ENCODE measurements around the gene TTC32.
"Not testable (repeated sequence)": the region's sequence is repeated elsewhere in the genome, so short reads cannot be mapped to it uniquely, and the experiment has no call there.

The TTC32 gene

DNA sequence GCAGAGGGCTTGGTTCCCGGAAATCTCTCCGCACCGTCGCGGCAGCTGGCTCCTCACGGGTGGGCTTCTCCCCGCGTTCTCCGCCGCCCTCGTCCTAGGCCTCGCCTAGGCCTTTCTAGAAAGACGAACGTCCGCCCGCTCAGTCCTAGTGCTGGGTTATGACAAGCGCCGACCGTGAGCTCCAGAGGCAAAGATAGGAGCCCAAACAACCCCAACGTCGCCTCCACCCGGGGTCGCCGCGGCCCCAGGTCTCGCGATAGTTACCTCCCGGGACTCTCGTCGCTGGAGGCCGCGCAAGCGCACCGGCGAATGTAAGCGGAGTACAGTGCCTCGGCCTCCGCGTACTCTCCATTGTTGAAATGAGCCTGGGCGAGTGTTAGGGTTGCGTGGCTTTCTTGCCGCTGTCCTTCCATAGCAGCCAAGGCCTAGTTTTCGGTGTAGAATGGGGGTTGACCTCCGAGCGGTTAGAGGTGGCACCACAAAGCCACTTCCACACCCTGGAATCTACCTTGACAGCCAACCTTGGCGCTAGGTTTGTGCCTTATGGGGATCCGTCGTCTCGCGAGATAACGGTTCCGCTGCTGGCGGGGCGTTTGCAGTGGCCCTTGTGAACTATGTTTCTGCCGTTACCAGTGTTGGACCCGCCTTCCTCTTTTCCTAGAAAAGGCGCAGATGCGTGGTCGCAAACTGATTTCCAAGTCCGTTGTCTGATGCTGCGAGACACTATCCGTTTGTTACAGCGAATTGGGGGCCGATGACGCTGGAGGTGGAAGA is at the start of gene TTC32:
TSS of gene TTC32 (minus strand) at position 542 of the 774 bp plus-strand sequence. CDS start at position 413, 129 bp downstream.
- DNase-seq: peak; percentile 92

DNA sequence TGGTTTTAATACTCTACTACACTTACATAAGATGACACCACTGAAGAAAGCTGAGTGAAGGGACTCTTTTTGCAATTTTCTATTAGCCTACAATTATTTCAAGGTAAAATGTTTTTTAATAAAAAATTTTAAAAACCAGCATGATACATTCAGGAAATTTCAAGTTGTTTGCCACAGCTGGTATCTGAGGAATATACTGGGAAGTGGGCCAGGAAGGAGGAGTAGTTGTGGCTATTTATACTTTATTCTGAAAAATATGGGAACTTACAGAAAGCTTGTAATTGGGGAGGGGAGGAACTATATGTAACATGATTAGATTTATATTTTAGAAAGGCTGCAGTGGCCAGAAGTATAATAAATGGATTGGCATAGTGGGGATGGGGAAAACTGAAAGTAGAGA is 47.3 kb upstream of the TTC32 start:
- DNase-seq: no peak

GRCh38 chr2:19947184-19947940 is 45.6 kb upstream of the TTC32 start:
- DNase-seq: no peak

- no peak for DNase-seq
These were observed 42.5 kb upstream of the TTC32 start for GRCh38 chr2:19944205-19944845.

- DNase-seq: no peak
These were observed 41.4 kb upstream of the TTC32 start for GRCh38 chr2:19943189-19943588.

- no peak for DNase-seq
These were observed 40.4 kb upstream of the TTC32 start for GRCh38 chr2:19942199-19942598.

- DNase-seq: no peak
These were observed 35.2 kb upstream of the TTC32 start for GRCh38 chr2:19937004-19937403.

DNA sequence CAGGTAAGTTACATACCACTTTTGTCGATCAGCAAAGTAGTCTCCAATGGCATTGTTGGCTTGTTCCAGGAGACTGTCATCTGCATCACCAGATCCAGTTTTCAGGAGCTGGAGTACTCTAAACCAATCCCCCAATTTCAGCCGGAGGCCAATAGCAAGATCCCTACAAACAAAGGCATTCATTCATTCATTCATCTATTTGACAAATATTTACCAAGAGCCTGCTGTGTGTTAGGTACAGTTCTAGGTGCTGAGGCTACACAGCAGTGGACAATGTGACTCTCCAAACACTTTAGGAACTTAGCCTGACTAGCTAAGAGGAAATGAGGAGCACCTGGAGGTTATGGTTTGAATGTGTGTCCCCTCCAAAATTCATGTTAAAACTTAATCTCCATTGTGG is 34.4 kb upstream of the TTC32 start:
- no peak for DNase-seq

GRCh38 chr2:19933351-19933981 is 31.7 kb upstream of the TTC32 start:
- no peak for DNase-seq

DNA sequence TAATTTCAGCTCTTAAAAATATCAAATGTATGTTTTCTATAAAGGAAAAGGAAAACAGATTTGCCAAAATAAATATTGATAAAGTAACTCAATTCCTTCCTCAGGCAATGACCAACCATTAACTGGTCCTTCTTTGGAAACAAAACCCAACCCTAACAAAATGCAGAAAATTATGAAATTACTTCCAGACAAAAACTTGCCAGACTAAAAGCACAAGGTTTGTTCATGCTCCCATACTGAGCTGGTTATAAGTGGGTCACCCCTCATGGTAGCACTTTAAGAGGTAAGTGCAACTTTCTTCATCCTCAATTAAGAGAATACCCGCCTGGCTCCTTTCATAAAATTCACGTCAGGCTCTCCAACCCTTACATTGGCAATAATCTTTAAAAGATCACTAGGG is 31.1 kb upstream of the TTC32 start:
- DNase-seq: no peak

DNA sequence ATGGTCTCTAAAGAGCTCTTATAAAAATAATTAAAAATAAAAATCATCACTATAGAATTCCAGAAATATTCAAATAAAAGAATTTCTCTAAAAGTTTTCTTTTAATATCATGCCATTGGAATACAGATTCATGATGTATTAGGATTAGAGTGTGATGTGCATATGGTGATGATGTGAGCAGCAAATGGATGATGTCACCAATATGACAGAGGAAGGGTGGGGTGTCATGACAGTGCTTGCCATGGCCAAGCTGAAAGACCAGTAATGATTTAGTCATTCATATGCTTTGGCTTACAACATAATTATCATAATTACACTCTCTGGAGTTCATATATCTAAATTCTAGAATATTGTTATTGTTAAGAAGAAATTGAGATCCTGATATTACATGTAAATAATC is 27.4 kb upstream of the TTC32 start:
- DNase-seq: no peak

DNA sequence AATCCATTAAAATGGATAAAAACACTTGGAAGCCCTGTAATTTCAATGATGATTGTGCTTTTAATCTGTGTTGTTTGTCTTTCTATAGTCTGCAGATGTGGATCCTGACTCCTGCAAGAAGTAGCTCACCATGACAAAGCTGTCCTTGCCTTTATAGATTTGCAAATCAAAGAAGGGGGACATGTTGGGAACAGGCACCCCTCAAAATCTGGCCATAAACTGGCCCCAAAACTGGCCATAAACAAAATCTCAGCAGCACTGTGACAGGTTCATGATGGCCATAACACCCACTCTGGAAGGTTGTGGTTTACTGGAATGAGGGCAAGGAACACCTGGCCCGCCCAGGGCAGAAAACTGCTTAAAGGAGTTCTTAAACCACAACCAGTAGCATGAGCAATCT is 26.0 kb upstream of the TTC32 start:
- not testable (repeated sequence) for DNase-seq

- DNase-seq: not testable (repeated sequence)
These were observed 22.7 kb upstream of the TTC32 start for GRCh38 chr2:19924526-19924925.

DNA sequence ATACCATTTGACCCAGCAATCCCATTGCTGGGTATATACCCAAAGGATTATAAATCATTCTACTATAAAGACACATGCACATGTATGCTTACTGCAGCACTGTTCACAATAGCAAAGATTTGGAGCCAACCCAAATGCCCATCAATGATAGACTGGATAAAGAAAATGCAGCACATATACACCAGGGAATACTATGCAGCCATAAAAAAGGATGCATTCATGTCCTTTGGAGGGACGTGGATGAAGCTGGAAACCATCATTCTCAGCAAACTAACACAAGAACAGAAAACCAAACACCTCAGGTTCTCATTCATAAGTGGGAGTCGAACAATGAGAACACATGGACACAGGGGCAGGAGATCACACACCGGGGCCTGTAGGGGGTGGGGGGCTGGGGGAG is 20.4 kb upstream of the TTC32 start:
- not testable (repeated sequence) for DNase-seq

- DNase-seq: no peak
These were observed 14.7 kb upstream of the TTC32 start for GRCh38 chr2:19916385-19916950.

- no peak for DNase-seq
These were observed 12.6 kb upstream of the TTC32 start for GRCh38 chr2:19914266-19914975.

GRCh38 chr2:19911808-19912509 is 10.2 kb upstream of the TTC32 start:
- DNase-seq: no peak

GRCh38 chr2:19902216-19902740 is 495 bp upstream of the TTC32 start:
- no peak for DNase-seq

GRCh38 chr2:19900931-19901441 is 797 bp downstream of the TTC32 start:
- DNase-seq: no peak

GRCh38 chr2:19899985-19900930 is 1.5 kb downstream of the TTC32 start:
- peak; percentile 10 for DNase-seq

All from stimulated activated CD4-positive, alpha-beta T cell treated with anti-CD3 and anti-CD28 coated beads, Interleukin-1b, Interleukin-23, amount 100 ng/mL, for 48 hours (primary cell).